Measurements from ENCODE around the gene MICAL2. TPM values are rescaled to one million over a fixed set of nuclear protein-coding genes. Genes with fewer than 3 reads are reported as not detected.

MICAL2 gene
- total RNA-seq, 2 donors from 2014 or later = 151 to 231 TPM

DNA sequence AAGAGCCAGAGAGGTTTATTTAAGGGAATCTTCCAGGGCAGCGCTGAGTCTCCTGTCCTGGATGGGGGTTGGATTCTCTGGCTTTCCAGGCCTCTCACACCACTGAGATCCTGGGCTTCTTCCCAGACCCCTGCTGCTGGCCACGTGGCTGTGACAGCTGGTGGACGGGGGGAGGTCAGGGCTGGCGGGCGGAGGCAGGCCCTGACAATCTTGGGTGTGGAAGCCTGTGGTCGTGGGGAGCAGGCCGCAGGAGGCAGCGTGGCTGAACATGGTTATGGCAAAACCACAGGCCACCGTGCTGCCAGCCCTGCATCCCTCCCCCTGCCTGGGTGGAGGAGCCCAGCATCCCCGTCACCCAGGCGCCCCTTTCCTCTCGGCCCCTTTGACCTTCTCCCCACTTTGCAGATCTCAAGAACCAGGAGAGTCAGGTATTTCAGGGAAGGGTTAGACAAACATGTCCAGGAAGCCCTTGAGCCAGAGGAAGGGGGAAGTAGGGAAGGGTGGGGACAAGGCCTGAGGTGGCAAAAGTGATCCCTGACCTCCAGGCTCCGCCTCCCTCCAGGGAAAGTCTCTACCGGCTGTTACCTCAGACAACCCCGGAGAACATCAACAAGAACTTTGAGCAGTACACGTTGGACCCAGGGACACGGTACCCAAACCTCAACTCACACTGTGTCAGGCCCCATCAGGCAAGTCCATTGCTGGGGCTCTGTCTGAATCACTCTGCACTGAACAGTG, 111.8 kb downstream of the MICAL2 start:
- no peak for DNase-seq (ENCODE audit: low spot score)
- intact Hi-C loops (cut with DNase I) = loop anchor here in 1 of 2 donors (5.0 kb wide), 1 partner anchor 60 kb away; no protein-coding TSS in a partner anchor

DNA sequence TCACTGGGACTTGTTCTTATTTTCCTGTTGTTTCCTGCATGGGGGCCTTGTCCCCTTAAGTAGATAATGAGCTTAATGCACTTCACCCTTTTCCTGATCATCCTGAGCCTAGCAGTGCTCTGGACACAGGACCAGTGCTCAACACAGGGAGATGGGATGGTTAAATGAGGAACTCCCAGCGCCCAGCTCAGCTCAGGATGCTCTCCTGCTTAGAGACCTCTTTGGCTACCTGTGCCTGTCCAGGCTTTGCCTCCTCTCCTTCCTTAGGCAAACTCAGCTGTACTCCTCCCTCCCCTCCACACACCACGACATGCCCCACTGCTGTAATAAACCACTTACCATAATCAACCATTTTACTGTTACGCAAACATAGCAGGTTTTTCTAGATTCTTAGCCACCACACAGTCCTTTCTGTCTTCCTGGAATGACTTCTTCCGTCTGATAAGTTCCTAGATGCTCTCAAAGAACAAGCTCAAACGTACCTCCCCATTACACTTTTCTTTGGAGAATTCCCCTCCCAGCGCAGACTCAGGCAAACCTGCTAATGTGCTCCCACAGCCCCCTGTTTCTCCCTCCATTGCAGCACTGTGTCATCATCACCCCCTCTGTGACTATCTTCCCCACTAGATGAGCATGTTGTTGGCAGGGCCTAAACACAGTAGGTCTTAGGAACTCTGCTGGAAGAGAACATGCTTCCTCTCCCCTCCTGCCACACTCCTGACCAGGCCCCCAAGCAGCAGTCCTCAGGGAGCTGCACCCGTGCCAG, 113.6 kb downstream of the MICAL2 start:
- intact Hi-C loops (cut with DNase I) = loop anchor here in 1 of 2 donors (5.0 kb wide), 1 partner anchor 62 kb away; no protein-coding TSS in a partner anchor

GRCh38 chr11:12224537-12224893, 114.1 kb downstream of the MICAL2 start:
- peak; percentile 96 for DNase-seq (ENCODE audit: low spot score)
- intact Hi-C loops (cut with DNase I) = loop anchor here in 1 of 2 donors (5.0 kb wide), 1 partner anchor 62 kb away; no protein-coding TSS in a partner anchor

More for the DNA sequence above, 113.6 kb downstream of the MICAL2 start:
- no peak for DNase-seq (ENCODE audit: low spot score)

- DNase-seq (ENCODE audit: low spot score) = no peak
- intact Hi-C loops (cut with DNase I) = loop anchor here in 1 of 2 donors (5.0 kb wide), 1 partner anchor 123 kb away; no protein-coding TSS in a partner anchor
These were observed 114.8 kb downstream of the MICAL2 start for GRCh38 chr11:12225046-12225739.

DNA sequence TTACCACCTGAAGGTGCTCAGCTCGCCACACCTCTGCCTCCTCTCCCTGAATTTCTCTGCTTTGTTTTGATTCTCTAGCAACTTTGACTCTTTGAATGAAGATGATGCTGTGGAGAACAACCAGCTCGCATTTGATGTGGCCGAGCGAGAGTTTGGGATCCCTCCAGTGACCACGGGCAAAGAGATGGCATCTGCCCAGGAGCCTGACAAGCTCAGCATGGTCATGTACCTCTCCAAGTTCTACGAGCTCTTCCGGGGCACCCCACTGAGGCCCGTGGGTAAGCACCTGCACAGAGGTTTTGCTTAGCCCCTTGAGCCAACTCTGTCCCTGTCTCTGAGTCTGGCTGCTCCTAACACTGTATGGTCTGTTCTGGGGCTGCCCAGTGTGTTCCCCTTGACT, 115.7 kb downstream of the MICAL2 start:
- no peak for DNase-seq (ENCODE audit: low spot score)
- intact Hi-C loops (cut with DNase I) = loop anchor here in 1 of 2 donors (5.0 kb wide), 1 partner anchor 124 kb away; no protein-coding TSS in a partner anchor

- intact Hi-C loops (cut with DNase I) = loop anchor here (5.0 to 10.0 kb wide), 2 partner anchors 55 to 127 kb away; no protein-coding TSS in a partner anchor
- DNase-seq (ENCODE audit: low spot score) = no peak
These were observed 119.2 kb downstream of the MICAL2 start for GRCh38 chr11:12229450-12230229.

- DNase-seq (ENCODE audit: low spot score) = no peak
- intact Hi-C loops (cut with DNase I) = loop anchor here in 1 of 2 donors (10.0 kb wide), 1 partner anchor 53 kb away; no protein-coding TSS in a partner anchor
These were observed 121.8 kb downstream of the MICAL2 start for GRCh38 chr11:12232160-12232559.

GRCh38 chr11:12232817-12233601, 122.6 kb downstream of the MICAL2 start:
- DNase-seq (ENCODE audit: low spot score) = no peak
- intact Hi-C loops (cut with DNase I) = loop anchor here in 1 of 2 donors (10.0 kb wide), 1 partner anchor 52 kb away; no protein-coding TSS in a partner anchor

DNA sequence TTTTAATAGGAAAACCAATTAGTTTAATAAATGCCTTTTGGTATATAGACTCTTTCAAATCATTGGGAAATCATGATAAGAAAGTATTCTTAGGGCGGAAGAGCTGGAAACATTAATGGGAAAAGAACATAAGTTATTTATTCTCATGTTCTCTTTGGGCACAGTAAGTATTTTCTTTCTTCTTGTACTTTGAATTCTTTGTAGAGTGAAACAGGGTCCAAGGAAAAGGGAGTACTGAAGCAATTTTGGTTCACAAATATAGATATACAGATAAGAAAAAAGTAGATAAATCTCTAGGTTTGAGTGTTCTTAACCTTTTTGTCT, 123.2 kb downstream of the MICAL2 start:
- no peak for DNase-seq (ENCODE audit: low spot score)
- intact Hi-C loops (cut with DNase I) = loop anchor here in 1 of 2 donors (10.0 kb wide), 1 partner anchor 51 kb away; no protein-coding TSS in a partner anchor

DNA sequence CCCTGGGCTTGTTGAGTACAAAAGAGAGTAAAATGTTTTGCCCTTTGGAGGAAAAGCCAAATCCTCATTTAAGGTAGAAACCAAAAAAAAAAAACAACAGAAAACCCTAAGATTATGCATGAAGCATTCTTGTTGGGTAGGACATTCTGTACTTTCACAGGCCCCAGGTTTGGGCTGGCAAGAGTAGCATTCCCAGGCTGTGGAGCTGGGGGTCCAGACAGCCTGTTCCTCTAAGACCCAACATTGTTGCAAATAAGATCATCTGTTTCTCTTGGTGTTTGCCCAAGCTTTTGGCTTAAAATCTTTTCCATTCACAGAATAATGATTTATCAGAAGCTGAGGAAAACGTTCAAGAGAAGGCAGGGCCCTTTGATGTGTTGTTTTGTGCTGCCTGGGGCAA, 123.8 kb downstream of the MICAL2 start:
- intact Hi-C loops (cut with DNase I) = loop anchor here in 1 of 2 donors (10.0 kb wide), 1 partner anchor 51 kb away; no protein-coding TSS in a partner anchor
- DNase-seq (ENCODE audit: low spot score) = no peak

- intact Hi-C loops (cut with DNase I) = loop anchor here (5.0 to 10.0 kb wide), 3 partner anchors 50 to 188 kb away; no protein-coding TSS in a partner anchor
- no peak for DNase-seq (ENCODE audit: low spot score)
These were observed 124.7 kb downstream of the MICAL2 start for GRCh38 chr11:12235080-12235479.

GRCh38 chr11:12235553-12235946, 125.2 kb downstream of the MICAL2 start:
- DNase-seq (ENCODE audit: low spot score) = no peak
- intact Hi-C loops (cut with DNase I) = loop anchor here (5.0 to 10.0 kb wide), 3 partner anchors 49 to 188 kb away; no protein-coding TSS in a partner anchor

DNA sequence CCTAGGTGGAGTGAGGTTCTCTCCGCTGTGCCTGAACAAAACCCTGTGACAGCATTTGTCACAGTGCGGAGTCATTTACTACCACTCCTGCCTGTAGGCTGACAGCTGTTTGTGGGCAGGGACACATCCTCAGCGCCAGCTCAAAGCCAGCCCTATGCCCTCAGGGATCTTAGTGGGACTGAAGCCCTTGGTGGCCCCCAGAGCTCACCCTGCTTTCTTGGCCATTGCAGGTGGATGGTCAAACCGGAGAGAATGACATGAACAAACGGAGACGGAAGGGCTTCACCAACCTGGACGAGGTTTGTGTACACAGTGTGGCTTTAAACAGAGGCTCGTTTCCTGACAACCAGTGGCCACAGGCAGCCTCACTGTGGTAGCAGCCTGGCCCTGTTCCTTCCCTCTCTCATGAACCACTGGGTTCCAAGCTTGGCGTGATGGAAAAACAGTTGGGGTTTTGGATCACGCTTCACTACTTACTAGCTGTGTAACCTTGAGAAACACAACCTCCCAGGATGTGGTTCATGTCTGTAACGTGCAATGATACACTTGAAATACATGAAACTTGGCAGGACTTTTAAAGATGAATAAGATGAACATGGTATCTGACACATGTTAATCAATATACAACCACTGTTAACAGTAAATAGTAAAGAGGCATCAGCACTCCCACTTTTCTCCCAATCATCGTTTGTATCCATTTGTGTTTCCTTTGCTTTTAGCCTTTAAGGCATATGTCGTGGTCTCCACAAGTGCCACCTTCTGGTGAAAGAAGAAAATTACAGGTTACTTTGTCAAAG, 125.8 kb downstream of the MICAL2 start:
- DNase-seq (ENCODE audit: low spot score) = no peak
- intact Hi-C loops (cut with DNase I) = loop anchor here (5.0 to 10.0 kb wide), 3 partner anchors 49 to 189 kb away; no protein-coding TSS in a partner anchor

GRCh38 chr11:12236744-12237101, 126.3 kb downstream of the MICAL2 start:
- no peak for DNase-seq (ENCODE audit: low spot score)
- intact Hi-C loops (cut with DNase I) = loop anchor here (5.0 to 10.0 kb wide), 3 partner anchors 48 to 189 kb away; no protein-coding TSS in a partner anchor

DNA sequence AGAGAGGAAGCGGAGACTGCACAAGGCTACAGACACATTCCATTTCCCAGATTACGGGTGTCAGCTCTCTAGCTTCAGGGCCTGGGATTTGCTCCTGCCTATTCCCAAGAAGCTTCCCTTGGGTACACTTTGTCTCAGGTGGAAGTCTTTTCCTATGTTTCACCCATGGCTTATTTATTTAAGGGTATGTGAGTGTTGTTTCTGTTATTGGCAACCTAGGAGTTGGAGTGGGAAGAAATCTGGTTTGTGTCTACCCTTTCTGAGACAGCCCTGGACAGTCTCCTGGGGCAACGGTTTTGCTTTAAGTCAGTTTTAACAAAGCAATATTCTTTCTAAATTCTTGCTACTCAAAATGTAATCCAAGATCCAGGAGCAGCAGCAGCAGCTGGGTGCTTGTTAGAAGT, 127.0 kb downstream of the MICAL2 start:
- intact Hi-C loops (cut with DNase I) = loop anchor here (5.0 to 10.0 kb wide), 3 partner anchors 47 to 190 kb away; no protein-coding TSS in a partner anchor
- no peak for DNase-seq (ENCODE audit: low spot score)

DNA sequence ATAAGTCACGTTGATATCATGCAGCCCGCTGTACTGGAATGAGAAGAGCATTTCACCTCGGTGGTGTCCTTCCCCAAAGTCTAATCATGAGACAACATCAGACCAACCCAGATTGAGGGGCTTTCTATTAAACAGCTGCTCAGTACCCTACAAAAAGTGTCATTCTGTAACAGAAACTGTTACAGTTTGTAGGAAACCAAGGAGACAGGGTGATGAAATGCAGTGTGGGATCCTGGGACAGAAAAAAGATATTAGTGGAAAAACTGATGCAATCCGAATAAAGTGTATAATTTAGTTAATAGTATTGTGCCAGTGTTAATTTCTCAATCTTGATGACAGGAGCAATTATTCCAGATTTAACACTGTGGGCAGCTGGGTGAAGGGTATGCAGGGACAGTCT, 128.0 kb downstream of the MICAL2 start:
- intact Hi-C loops (cut with DNase I) = loop anchor here (5.0 to 10.0 kb wide), 3 partner anchors 46 to 191 kb away; no protein-coding TSS in a partner anchor
- no peak for DNase-seq (ENCODE audit: low spot score)

GRCh38 chr11:12239396-12239795, 129.0 kb downstream of the MICAL2 start:
- intact Hi-C loops (cut with DNase I) = loop anchor here (5.0 to 10.0 kb wide), 3 partner anchors 45 to 192 kb away; no protein-coding TSS in a partner anchor
- DNase-seq (ENCODE audit: low spot score) = no peak

Data from posterior vena cava (tissue), 2 donors.